GM23338 (cell line): ENCODE data around the gene TOR3A. TPM values are rescaled to one million over a fixed set of nuclear protein-coding genes. Genes with fewer than 3 reads are reported as not detected.

ENCODE experiments used
- ATAC-seq: fragments of 200-7000 bp; cut with Tn5 transposase; 3 replicates; pipeline ENCODE4 v1.9.1; 2020
- DNase-seq: peaks from one replicate; pipeline ENCODE4 v3.0.0-alpha.2; 2015; ENCODE audit warnings: low spot score
- H2AFZ ChIP-seq: fragments of 200-600 bp; sonication (generic); 2 replicates; pipeline ENCODE4 v1.8.0; 2016; ENCODE audit warnings: antibody characterized with exemption, mild to moderate bottlenecking, moderate library complexity
- H3F3A ChIP-seq: fragments of 200-600 bp; sonication (generic); replicated peaks from 2 replicates; pipeline ENCODE4 v1.8.0; 2017; ENCODE audit warnings: antibody characterized with exemption, mixed run types, low read depth
- H3K27ac ChIP-seq: fragments of 200-600 bp; sonication (generic); 2 replicates; pipeline ENCODE4 v1.6.1; 2016; ENCODE audit warnings: low read depth
- H3K27me3 ChIP-seq: fragments of 200-600 bp; sonication (generic); 2 replicates; pipeline ENCODE4 v1.8.0; 2016; ENCODE audit warnings: mild to moderate bottlenecking, mixed run types, moderate library complexity; ENCODE audit not compliant: insufficient read depth
- H3K36me3 ChIP-seq: fragments of 200-600 bp; sonication (generic); 2 replicates; pipeline ENCODE4 v1.8.0; 2016; ENCODE audit warnings: mild to moderate bottlenecking; ENCODE audit not compliant: insufficient read depth
- H3K4me1 ChIP-seq: fragments of 200-600 bp; sonication (generic); 2 replicates; pipeline ENCODE4 v1.8.0; 2016; ENCODE audit warnings: mild to moderate bottlenecking, moderate library complexity; ENCODE audit not compliant: insufficient read depth
- H3K4me2 ChIP-seq: fragments of 200-600 bp; sonication (generic); 2 replicates; pipeline ENCODE4 v1.7.1; 2017; ENCODE audit warnings: mixed run types
- H3K4me3 ChIP-seq: fragments of 200-600 bp; sonication (generic); 2 replicates; pipeline ENCODE4 v1.6.1; 2016; ENCODE audit warnings: mixed run types
- H3K79me2 ChIP-seq: fragments of 200-600 bp; sonication (generic); replicated peaks from 2 replicates; pipeline ENCODE4 v1.8.0; 2017; ENCODE audit warnings: mild to moderate bottlenecking; ENCODE audit not compliant: insufficient read depth
- H3K9me2 ChIP-seq: fragments of 200-600 bp; sonication (generic); 2 replicates; pipeline ENCODE4 v1.8.0; 2017; ENCODE audit not compliant: insufficient read depth
- H4K20me1 ChIP-seq: fragments of 200-600 bp; sonication (generic); replicated peaks from 2 replicates; pipeline ENCODE4 v1.8.0; 2017; ENCODE audit warnings: mild to moderate bottlenecking; ENCODE audit not compliant: insufficient read depth
- H3K27ac Mint-ChIP-seq: 2 replicates; pipeline ENCODE4 v1.8.0; 2020; ENCODE audit warnings: inconsistent platforms, mild to moderate bottlenecking, moderate library complexity, mixed read lengths
- H3K27me3 Mint-ChIP-seq: 3 replicates; pipeline ENCODE4 v1.8.0; 2022; ENCODE audit warnings: low read depth, mild to moderate bottlenecking, moderate library complexity, mixed read lengths, inconsistent platforms; ENCODE audit not compliant: insufficient read depth, poor library complexity
- H3K36me3 Mint-ChIP-seq: 3 replicates; pipeline ENCODE4 v1.8.0; 2021; ENCODE audit warnings: low read depth, mild to moderate bottlenecking, inconsistent platforms, moderate library complexity, mixed read lengths
- H3K4me1 Mint-ChIP-seq: 3 replicates; pipeline ENCODE4 v1.8.0; 2020; ENCODE audit warnings: mild to moderate bottlenecking, inconsistent platforms, mixed read lengths
- H3K4me3 Mint-ChIP-seq: 3 replicates; pipeline ENCODE4 v1.8.0; 2021; ENCODE audit warnings: moderate library complexity, mild to moderate bottlenecking, inconsistent platforms, mixed read lengths
- H3K9me3 Mint-ChIP-seq: 3 replicates; pipeline ENCODE4 v1.8.0; 2020; ENCODE audit warnings: moderate library complexity, mild to moderate bottlenecking, inconsistent platforms, mixed read lengths
- CREB1 ChIP-seq: fragments of 250-450 bp; sonication (Bioruptor Pico); IDR thresholded peaks from 2 replicates; pipeline ENCODE4 v1.5.0; 2020; ENCODE audit warnings: low read depth, mild to moderate bottlenecking, moderate library complexity
- EZH2 ChIP-seq: fragments of 200-600 bp; sonication (generic); IDR thresholded peaks from one replicate; pipeline ENCODE4 v1.8.0; 2017; ENCODE audit warnings: antibody characterized with exemption, mild to moderate bottlenecking, low read depth; ENCODE audit not compliant: unreplicated experiment
- EZH2phosphoT487 ChIP-seq: fragments of 200-600 bp; sonication (generic); IDR thresholded peaks from one replicate; pipeline ENCODE4 v1.8.1; 2018; ENCODE audit warnings: antibody characterized with exemption; ENCODE audit not compliant: unreplicated experiment
- JUNB ChIP-seq: IDR thresholded peaks from one replicate; pipeline ENCODE4 v1.6.1; 2016; ENCODE audit warnings: antibody characterized with exemption; ENCODE audit not compliant: unreplicated experiment
- NANOG ChIP-seq: IDR thresholded peaks from 2 replicates; pipeline ENCODE4 v1.6.1; 2016; ENCODE audit warnings: antibody characterized with exemption, borderline replicate concordance
- POLR2AphosphoS5 ChIP-seq: IDR thresholded peaks from 2 replicates; pipeline ENCODE4 v1.6.1; 2016; ENCODE audit warnings: antibody characterized with exemption, low read depth
- STAT1 ChIP-seq: IDR thresholded peaks from one replicate; pipeline ENCODE4 v1.6.1; 2016; ENCODE audit warnings: antibody characterized with exemption; ENCODE audit not compliant: unreplicated experiment
- ZNF114 ChIP-seq: fragments of 250-450 bp; sonication (Bioruptor Pico); IDR thresholded peaks from 2 replicates; pipeline ENCODE4 v1.5.0; 2020; ENCODE audit warnings: mild to moderate bottlenecking, moderate library complexity
- ZNF331 ChIP-seq: fragments of 250-450 bp; sonication (Bioruptor Pico); IDR thresholded peaks from 2 replicates; pipeline ENCODE4 v1.5.0; 2020; ENCODE audit warnings: low read depth, mild to moderate bottlenecking, moderate library complexity
- ZNF462 ChIP-seq: fragments of 250-450 bp; sonication (Bioruptor Pico); IDR thresholded peaks from 2 replicates; pipeline ENCODE4 v1.5.0; 2020; ENCODE audit warnings: mild to moderate bottlenecking, moderate library complexity
- polyA plus RNA-seq: library from polyadenylated mRNA; unstranded; fragments of >200 nt; fragmentation: Nextera tagmentation; extraction: Ambion mirVana; gene quantifications from 2 replicates; pipeline ENCODE4 v1.2.1, GENCODE V29; 2016
- total RNA-seq: library from RNA; depleted of rRNA; stranded (reverse); fragments of >200 nt; shearing (Covaris generic); gene quantifications from 2 replicates; pipeline ENCODE4 v1.2.3, GENCODE V29; 2014
- TF ChIP-seq, protein P1 (sequence below), 2 experiments: fragments of 200-600 bp in 1 of 2; sonication (generic) in 1 of 2; conservative IDR thresholded peaks; 2 replicates each; pipeline versions ENCODE4 v1.5.1 to v1.6.1; 2016 to 2017; ENCODE audit warnings: antibody characterized with exemption in 2 of 2, low read depth in 2 of 2, mild to moderate bottlenecking in 2 of 2, moderate library complexity in 1 of 2
- TF ChIP-seq, protein P2 (sequence below): IDR thresholded peaks from 2 replicates; pipeline ENCODE4 v1.6.1; 2016; ENCODE audit warnings: antibody characterized with exemption
- TF ChIP-seq, protein P3 (sequence below): IDR thresholded peaks from one replicate; pipeline ENCODE4 v1.6.1; 2018; ENCODE audit warnings: antibody characterized with exemption; ENCODE audit not compliant: unreplicated experiment

Gene TOR3A
- total and polyA plus RNA-seq, 2 experiments from 2014 or later, result 11.2 to 57.6 TPM

GRCh38 chr1:179142889-179143299 is 61.0 kb downstream of the TOR3A start:
- Histone ChIP-seq H2AFZ (no peak overlapping the region), H3K27ac (peak overlapping the region; percentile 48; the same call in 1 of the 2 replicates), H3K79me2 (peaks cover 56% of the 10 kb centered on the region), H3K9me2 (no peaks in the 10 kb centered on the region), H4K20me1 (no peaks in the 10 kb centered on the region), H3K4me2 (no peak overlapping the region), H3F3A (no peaks in the 10 kb centered on the region), H3K36me3 (no peaks in the 10 kb centered on the region; the same call in 1 of the 2 replicates), H3K27me3 (no peaks in the 10 kb centered on the region), H3K4me1 (peaks cover 19% of the 10 kb centered on the region), H3K4me3 (no peak overlapping the region)
- peaks cover 2% of the 10 kb centered on the region for H3K27me3 Mint-ChIP-seq
- peaks cover 28% of the 10 kb centered on the region for H3K36me3 Mint-ChIP-seq
- no peak for TF ChIP-seq EZH2
- TF ChIP-seq, protein P1, sequence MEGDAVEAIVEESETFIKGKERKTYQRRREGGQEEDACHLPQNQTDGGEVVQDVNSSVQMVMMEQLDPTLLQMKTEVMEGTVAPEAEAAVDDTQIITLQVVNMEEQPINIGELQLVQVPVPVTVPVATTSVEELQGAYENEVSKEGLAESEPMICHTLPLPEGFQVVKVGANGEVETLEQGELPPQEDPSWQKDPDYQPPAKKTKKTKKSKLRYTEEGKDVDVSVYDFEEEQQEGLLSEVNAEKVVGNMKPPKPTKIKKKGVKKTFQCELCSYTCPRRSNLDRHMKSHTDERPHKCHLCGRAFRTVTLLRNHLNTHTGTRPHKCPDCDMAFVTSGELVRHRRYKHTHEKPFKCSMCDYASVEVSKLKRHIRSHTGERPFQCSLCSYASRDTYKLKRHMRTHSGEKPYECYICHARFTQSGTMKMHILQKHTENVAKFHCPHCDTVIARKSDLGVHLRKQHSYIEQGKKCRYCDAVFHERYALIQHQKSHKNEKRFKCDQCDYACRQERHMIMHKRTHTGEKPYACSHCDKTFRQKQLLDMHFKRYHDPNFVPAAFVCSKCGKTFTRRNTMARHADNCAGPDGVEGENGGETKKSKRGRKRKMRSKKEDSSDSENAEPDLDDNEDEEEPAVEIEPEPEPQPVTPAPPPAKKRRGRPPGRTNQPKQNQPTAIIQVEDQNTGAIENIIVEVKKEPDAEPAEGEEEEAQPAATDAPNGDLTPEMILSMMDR (conservative IDR thresholded peaks at IDR 0.05; ENCODE audit: low read depth in 2 of 2), result no peak
- TF ChIP-seq STAT1, result no peak
- TF ChIP-seq CREB1 (CRISPR knock-in tag), result no peak
- TF ChIP-seq, protein P2, sequence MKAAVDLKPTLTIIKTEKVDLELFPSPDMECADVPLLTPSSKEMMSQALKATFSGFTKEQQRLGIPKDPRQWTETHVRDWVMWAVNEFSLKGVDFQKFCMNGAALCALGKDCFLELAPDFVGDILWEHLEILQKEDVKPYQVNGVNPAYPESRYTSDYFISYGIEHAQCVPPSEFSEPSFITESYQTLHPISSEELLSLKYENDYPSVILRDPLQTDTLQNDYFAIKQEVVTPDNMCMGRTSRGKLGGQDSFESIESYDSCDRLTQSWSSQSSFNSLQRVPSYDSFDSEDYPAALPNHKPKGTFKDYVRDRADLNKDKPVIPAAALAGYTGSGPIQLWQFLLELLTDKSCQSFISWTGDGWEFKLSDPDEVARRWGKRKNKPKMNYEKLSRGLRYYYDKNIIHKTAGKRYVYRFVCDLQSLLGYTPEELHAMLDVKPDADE, result no peak
- no peak for TF ChIP-seq ZNF462 (CRISPR knock-in tag)
- TF ChIP-seq ZNF331 (CRISPR knock-in tag), result no peak
- no peak for TF ChIP-seq NANOG
- no peak for TF ChIP-seq POLR2AphosphoS5
- no peak for TF ChIP-seq JUNB
- no peak for TF ChIP-seq ZNF114 (CRISPR knock-in tag)
- TF ChIP-seq EZH2phosphoT487, result no peak
- TF ChIP-seq, protein P3, sequence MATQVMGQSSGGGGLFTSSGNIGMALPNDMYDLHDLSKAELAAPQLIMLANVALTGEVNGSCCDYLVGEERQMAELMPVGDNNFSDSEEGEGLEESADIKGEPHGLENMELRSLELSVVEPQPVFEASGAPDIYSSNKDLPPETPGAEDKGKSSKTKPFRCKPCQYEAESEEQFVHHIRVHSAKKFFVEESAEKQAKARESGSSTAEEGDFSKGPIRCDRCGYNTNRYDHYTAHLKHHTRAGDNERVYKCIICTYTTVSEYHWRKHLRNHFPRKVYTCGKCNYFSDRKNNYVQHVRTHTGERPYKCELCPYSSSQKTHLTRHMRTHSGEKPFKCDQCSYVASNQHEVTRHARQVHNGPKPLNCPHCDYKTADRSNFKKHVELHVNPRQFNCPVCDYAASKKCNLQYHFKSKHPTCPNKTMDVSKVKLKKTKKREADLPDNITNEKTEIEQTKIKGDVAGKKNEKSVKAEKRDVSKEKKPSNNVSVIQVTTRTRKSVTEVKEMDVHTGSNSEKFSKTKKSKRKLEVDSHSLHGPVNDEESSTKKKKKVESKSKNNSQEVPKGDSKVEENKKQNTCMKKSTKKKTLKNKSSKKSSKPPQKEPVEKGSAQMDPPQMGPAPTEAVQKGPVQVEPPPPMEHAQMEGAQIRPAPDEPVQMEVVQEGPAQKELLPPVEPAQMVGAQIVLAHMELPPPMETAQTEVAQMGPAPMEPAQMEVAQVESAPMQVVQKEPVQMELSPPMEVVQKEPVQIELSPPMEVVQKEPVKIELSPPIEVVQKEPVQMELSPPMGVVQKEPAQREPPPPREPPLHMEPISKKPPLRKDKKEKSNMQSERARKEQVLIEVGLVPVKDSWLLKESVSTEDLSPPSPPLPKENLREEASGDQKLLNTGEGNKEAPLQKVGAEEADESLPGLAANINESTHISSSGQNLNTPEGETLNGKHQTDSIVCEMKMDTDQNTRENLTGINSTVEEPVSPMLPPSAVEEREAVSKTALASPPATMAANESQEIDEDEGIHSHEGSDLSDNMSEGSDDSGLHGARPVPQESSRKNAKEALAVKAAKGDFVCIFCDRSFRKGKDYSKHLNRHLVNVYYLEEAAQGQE, result no peak
- no peak for ATAC-seq
- DNase-seq, result no peak
- H3K4me3 Mint-ChIP-seq, result no peak overlapping the region
- H3K27ac Mint-ChIP-seq, result no peak overlapping the region
- H3K4me1 Mint-ChIP-seq, result peaks cover 13% of the 10 kb centered on the region
- peaks cover 22% of the 10 kb centered on the region for H3K9me3 Mint-ChIP-seq
